ENCODE measurements around the gene LIMA1. TPM values are rescaled to one million over a fixed set of nuclear protein-coding genes. Genes with fewer than 3 reads are reported as not detected.
"Not testable (repeated sequence)": the region's sequence is repeated elsewhere in the genome, so short reads cannot be mapped to it uniquely, and the experiment has no call there.

The LIMA1 gene
- total and polyA plus RNA-seq, 2 donors (not counting 1 experiment from before 2014, with no cell fraction given) = 1.3 to 2.1 TPM

GRCh38 chr12:50326590-50327284 lies 43.4 kb upstream of the LIMA1 start:
- Histone ChIP-seq H3K79me2 (ENCODE audit: control insufficient read depth, insufficient read depth, low read length) (no peaks in the 10 kb centered on the region), H3K36me3 (replicated peaks in 1 of 2; ENCODE audit: control extremely low read depth in 1 of 2, control insufficient read depth in 1 of 2, extremely low read depth in 1 of 2, insufficient read depth in 2 of 2, low read length in 1 of 2) (no peaks in the 10 kb centered on the region), H4K20me1 (ENCODE audit: control insufficient read depth, insufficient read depth, low read length, poor library complexity, severe bottlenecking) (no peaks in the 10 kb centered on the region), H3K4me2 (replicated peaks; ENCODE audit: low read depth, low read length, poor library complexity, severe bottlenecking) (no peak overlapping the region), H3K27me3 (replicated peaks in 1 of 4; ENCODE audit: control extremely low read depth in 1 of 4, control insufficient read depth in 3 of 4, insufficient read depth in 4 of 4, low read length in 3 of 4) (no peaks in the 10 kb centered on the region), H3K4me3 (ENCODE audit: control extremely low read depth in 1 of 5, extremely low read depth in 1 of 5, insufficient read depth in 1 of 5, low read depth in 2 of 5, low read length in 4 of 5) (no peak overlapping the region), H3K27ac (ENCODE audit: low read length in 2 of 2) (no peak overlapping the region), H3K9me3 (ENCODE audit: control extremely low read depth in 1 of 3, control insufficient read depth in 2 of 3, insufficient read depth in 1 of 3, low read length in 2 of 3) (no peaks in the 10 kb centered on the region), H3K9ac (ENCODE audit: low read length) (no peak overlapping the region), H3K4me1 (ENCODE audit: control insufficient read depth in 2 of 2, insufficient read depth in 2 of 2, low read length in 2 of 2) (no peaks in the 10 kb centered on the region), H2AFZ (ENCODE audit: insufficient read depth, low read depth, low read length, poor library complexity, severe bottlenecking) (no peak overlapping the region)
- CTCF ChIA-PET = interaction anchor here (0.7 kb wide), 1 partner anchor 126 kb away, joined by 3 read pairs; no protein-coding TSS in a partner anchor
- intact Hi-C loops (cut with micrococcal nuclease) = no loop called here
- Mint-ChIP-seq H3K9me3 (ENCODE audit: insufficient read depth) (no peaks in the 10 kb centered on the region), H3K4me1 (no peaks in the 10 kb centered on the region), H3K27me3 (no peaks in the 10 kb centered on the region), H3K27ac (no peak overlapping the region), H3K4me3 (no peak overlapping the region)
- 90% methylated on average over 4 of the region's 4 CpGs for WGBS (ENCODE audit: insufficient coverage)
- TF ChIP-seq EZH2 (IDR thresholded peaks at IDR 0.05; ENCODE audit: borderline replicate concordance, insufficient read depth, low read depth, low read length, poor library complexity, severe bottlenecking) = no peak
- TF ChIP-seq CTCF (IDR thresholded peaks at IDR 0.05) = no peak
- POLR2A ChIA-PET = no interaction called here
- ATAC-seq (ENCODE audit: low read depth) (no peak), DNase-seq (no peak)

GRCh38 chr12:50325890-50326391 lies 42.6 kb upstream of the LIMA1 start:
- H3K4me1 ChIP-seq (ENCODE audit: control insufficient read depth in 2 of 2, insufficient read depth in 2 of 2, low read length in 2 of 2) = no peaks in the 10 kb centered on the region
- H3K9me3 ChIP-seq (ENCODE audit: control extremely low read depth in 1 of 3, control insufficient read depth in 2 of 3, insufficient read depth in 1 of 3, low read length in 2 of 3) = no peaks in the 10 kb centered on the region
- 96% methylated on average over 2 of the region's 5 CpGs for WGBS (ENCODE audit: insufficient coverage)
- H3K4me3 Mint-ChIP-seq = no peak overlapping the region
- no peaks in the 10 kb centered on the region for H3K79me2 ChIP-seq (ENCODE audit: control insufficient read depth, insufficient read depth, low read length)
- ChIA-PET POLR2A (no interaction called here), CTCF (interaction anchor here (0.7 kb wide), 1 partner anchor 125 kb away, joined by 3 read pairs; no protein-coding TSS in a partner anchor)
- intact Hi-C loops (cut with micrococcal nuclease) = no loop called here
- H3K4me1 Mint-ChIP-seq = no peaks in the 10 kb centered on the region
- no peak overlapping the region for H3K4me3 ChIP-seq (ENCODE audit: control extremely low read depth in 1 of 5, extremely low read depth in 1 of 5, insufficient read depth in 1 of 5, low read depth in 2 of 5, low read length in 4 of 5)
- no peak for TF ChIP-seq EZH2 (IDR thresholded peaks at IDR 0.05; ENCODE audit: borderline replicate concordance, insufficient read depth, low read depth, low read length, poor library complexity, severe bottlenecking)
- H3K9me3 Mint-ChIP-seq (ENCODE audit: insufficient read depth) = no peaks in the 10 kb centered on the region
- no peak overlapping the region for H3K4me2 ChIP-seq (replicated peaks; ENCODE audit: low read depth, low read length, poor library complexity, severe bottlenecking)
- no peaks in the 10 kb centered on the region for H3K27me3 Mint-ChIP-seq
- H3K27ac Mint-ChIP-seq = no peak overlapping the region
- no peaks in the 10 kb centered on the region for H3K27me3 ChIP-seq (replicated peaks in 1 of 4; ENCODE audit: control extremely low read depth in 1 of 4, control insufficient read depth in 3 of 4, insufficient read depth in 4 of 4, low read length in 3 of 4)
- DNase-seq = no peak
- no peak for ATAC-seq (ENCODE audit: low read depth)
- H3K27ac ChIP-seq (ENCODE audit: low read length in 2 of 2) = no peak overlapping the region
- no peak overlapping the region for H2AFZ ChIP-seq (ENCODE audit: insufficient read depth, low read depth, low read length, poor library complexity, severe bottlenecking)
- H4K20me1 ChIP-seq (ENCODE audit: control insufficient read depth, insufficient read depth, low read length, poor library complexity, severe bottlenecking) = no peaks in the 10 kb centered on the region
- H3K9ac ChIP-seq (ENCODE audit: low read length) = no peak overlapping the region
- H3K36me3 ChIP-seq (replicated peaks in 1 of 2; ENCODE audit: control extremely low read depth in 1 of 2, control insufficient read depth in 1 of 2, extremely low read depth in 1 of 2, insufficient read depth in 2 of 2, low read length in 1 of 2) = no peaks in the 10 kb centered on the region

- H3K4me1 Mint-ChIP-seq; H3K79me2 ChIP-seq (ENCODE audit: control insufficient read depth, insufficient read depth, low read length); CTCF ChIA-PET; H2AFZ ChIP-seq (ENCODE audit: insufficient read depth, low read depth, low read length, poor library complexity, severe bottlenecking); H3K27ac Mint-ChIP-seq; H3K4me1 ChIP-seq (ENCODE audit: control insufficient read depth in 2 of 2, insufficient read depth in 2 of 2, low read length in 2 of 2); H3K9ac ChIP-seq (ENCODE audit: low read length); H4K20me1 ChIP-seq (ENCODE audit: control insufficient read depth, insufficient read depth, low read length, poor library complexity, severe bottlenecking); H3K9me3 Mint-ChIP-seq (ENCODE audit: insufficient read depth); intact Hi-C loops (cut with micrococcal nuclease); H3K27ac ChIP-seq (ENCODE audit: low read length in 2 of 2); H3K36me3 ChIP-seq (replicated peaks in 1 of 2; ENCODE audit: control extremely low read depth in 1 of 2, control insufficient read depth in 1 of 2, extremely low read depth in 1 of 2, insufficient read depth in 2 of 2, low read length in 1 of 2); DNase-seq; ATAC-seq (ENCODE audit: low read depth); H3K4me2 ChIP-seq (replicated peaks; ENCODE audit: low read depth, low read length, poor library complexity, severe bottlenecking); POLR2A ChIA-PET; H3K4me3 Mint-ChIP-seq; H3K9me3 ChIP-seq (ENCODE audit: control extremely low read depth in 1 of 3, control insufficient read depth in 2 of 3, insufficient read depth in 1 of 3, low read length in 2 of 3); H3K27me3 ChIP-seq (replicated peaks in 1 of 4; ENCODE audit: control extremely low read depth in 1 of 4, control insufficient read depth in 3 of 4, insufficient read depth in 4 of 4, low read length in 3 of 4); H3K4me3 ChIP-seq (ENCODE audit: control extremely low read depth in 1 of 5, extremely low read depth in 1 of 5, insufficient read depth in 1 of 5, low read depth in 2 of 5, low read length in 4 of 5); H3K27me3 Mint-ChIP-seq: not testable (repeated sequence)
- WGBS (ENCODE audit: insufficient coverage) = 93% methylated on average over 2 of the region's 4 CpGs
Observed at GRCh38 chr12:50324770-50325169, 41.5 kb upstream of the LIMA1 start.
